GM12878 (cell line): ENCODE data around the gene TSBP1. TPM values are rescaled to one million over a fixed set of nuclear protein-coding genes. Genes with fewer than 3 reads are reported as not detected.

Source experiments
- BCL11A ChIP-seq: IDR thresholded peaks from 2 replicates; pipeline ENCODE4 v1.6.1; 2011; ENCODE audit warnings: low read depth, low read length
- BRCA1 ChIP-seq: IDR thresholded peaks from 2 replicates; pipeline ENCODE4 v1.6.1; 2011; ENCODE audit warnings: low read depth, low read length, improper control_type of control experiment
- CEBPB ChIP-seq, 2 experiments: fragments of 150-350 bp in 1 of 2; IDR thresholded peaks; 2 replicates each; pipeline ENCODE4 v1.6.1; 2012 to 2014; ENCODE audit warnings: low read depth in 2 of 2, low read length in 2 of 2, borderline replicate concordance in 1 of 2, inconsistent platforms in 1 of 2
- CREB1 ChIP-seq: IDR thresholded peaks from 2 replicates; pipeline ENCODE4 v1.6.1; 2012; ENCODE audit warnings: low read depth, mild to moderate bottlenecking, inconsistent platforms
- CREM ChIP-seq: IDR thresholded peaks from 2 replicates; pipeline ENCODE4 v1.6.1; 2014; ENCODE audit warnings: antibody characterized with exemption, low read depth
- ESRRA ChIP-seq: IDR thresholded peaks from 2 replicates; pipeline ENCODE4 v1.6.1; 2012; ENCODE audit warnings: mild to moderate bottlenecking, low read length, improper control_type of control experiment
- EZH2 ChIP-seq: IDR thresholded peaks from 2 replicates; pipeline ENCODE4 v1.6.1; 2012; ENCODE audit warnings: low read depth, mild to moderate bottlenecking, control low read depth, inconsistent platforms, low read length, borderline replicate concordance; ENCODE audit not compliant: control insufficient read depth
- FOXK2 ChIP-seq: fragments of 450-650 bp; IDR thresholded peaks from 2 replicates; pipeline ENCODE4 v1.6.1; 2017; ENCODE audit warnings: mild to moderate bottlenecking, moderate library complexity
- HCFC1 ChIP-seq: fragments of 150-350 bp; IDR thresholded peaks from 2 replicates; pipeline ENCODE4 v1.6.1; 2014; ENCODE audit warnings: low read length
- IRF3 ChIP-seq: fragments of 450-650 bp; IDR thresholded peaks from 2 replicates; pipeline ENCODE4 v1.6.1; 2014; ENCODE audit warnings: mild to moderate bottlenecking
- IRF4 ChIP-seq: IDR thresholded peaks from 2 replicates; pipeline ENCODE4 v1.6.1; 2011; ENCODE audit warnings: low read depth, low read length
- LARP7 ChIP-seq: fragments of 450-650 bp; IDR thresholded peaks from 2 replicates; pipeline ENCODE4 v1.6.1; 2017; ENCODE audit warnings: mild to moderate bottlenecking
- MYB ChIP-seq: fragments of 150-350 bp; IDR thresholded peaks from 2 replicates; pipeline ENCODE4 v1.6.1; 2014; ENCODE audit warnings: mild to moderate bottlenecking, low read depth, low read length, borderline replicate concordance
- NFYB ChIP-seq: IDR thresholded peaks from 2 replicates; pipeline ENCODE4 v1.6.1; 2011; ENCODE audit warnings: low read depth, mild to moderate bottlenecking, low read length, improper control_type of control experiment, moderate library complexity; ENCODE audit not compliant: insufficient read depth
- RAD51 ChIP-seq: fragments of 450-650 bp; IDR thresholded peaks from 2 replicates; pipeline ENCODE4 v1.6.1; 2016; ENCODE audit warnings: moderate library complexity, mild to moderate bottlenecking, inconsistent platforms
- RUNX3 ChIP-seq: IDR thresholded peaks from 2 replicates; pipeline ENCODE4 v1.6.1; 2012; ENCODE audit warnings: low read length, inconsistent platforms
- SMARCA5 ChIP-seq: fragments of 450-650 bp; IDR thresholded peaks from 2 replicates; pipeline ENCODE4 v1.6.1; 2017; ENCODE audit warnings: mild to moderate bottlenecking
- SMC3 ChIP-seq: IDR thresholded peaks from 2 replicates; pipeline ENCODE4 v1.6.1; 2011; ENCODE audit warnings: low read length, improper control_type of control experiment, borderline replicate concordance
- SREBF1 ChIP-seq: IDR thresholded peaks from 2 replicates; pipeline ENCODE4 v1.6.1; 2012; ENCODE audit warnings: mild to moderate bottlenecking, low read length
- SUPT20H ChIP-seq: IDR thresholded peaks from 2 replicates; pipeline ENCODE4 v1.6.1; 2011; ENCODE audit warnings: low read depth, mild to moderate bottlenecking, low read length, moderate library complexity, borderline replicate concordance; ENCODE audit not compliant: control insufficient read depth
- SUZ12 ChIP-seq: fragments of 200-600 bp; sonication (generic); IDR thresholded peaks from one replicate; pipeline ENCODE4 v1.6.1; 2018; ENCODE audit warnings: antibody characterized with exemption, mild to moderate bottlenecking; ENCODE audit not compliant: unreplicated experiment
- YBX1 ChIP-seq: fragments of 450-650 bp; IDR thresholded peaks from 2 replicates; pipeline ENCODE4 v1.6.1; 2016; ENCODE audit warnings: antibody characterized with exemption
- ZBED1 ChIP-seq: IDR thresholded peaks from 2 replicates; pipeline ENCODE4 v1.6.1; 2016; ENCODE audit warnings: borderline replicate concordance
- ZNF622 ChIP-seq: fragments of 450-650 bp; IDR thresholded peaks from 2 replicates; pipeline ENCODE4 v1.6.1; 2017; ENCODE audit warnings: mild to moderate bottlenecking, inconsistent platforms
- polyA plus RNA-seq, 11 experiments: library from polyadenylated mRNA; depleted of rRNA in 4 of 11; unstranded in 6 of 11; stranded (reverse) in 5 of 11; fragments of >200 nt; fragmentation: Nextera tagmentation in 4 of 11; fragmentation: Illumina TruSeq in 1 of 11; extraction: Ambion mirVana in 4 of 11; extraction: Trizol in 1 of 11; gene quantifications; 1 replicate in 1 of 11; 2 replicates in 10 of 11; pipeline versions ENCODE4 v1.2.1 to v1.2.3, GENCODE V29; 2011 to 2016; ENCODE audit warnings: inconsistent platforms in 2 of 11, missing spikeins in 2 of 11, low read depth in 1 of 11
- total RNA-seq, 4 experiments: library from RNA; depleted of rRNA in 3 of 4; stranded (reverse); fragments of >200 nt in 3 of 4; fragmentation: Illumina TruSeq in 1 of 4; extraction: Trizol in 1 of 4; gene quantifications; 2 replicates each; pipeline versions ENCODE4 v1.2.1 to v1.2.3, GENCODE V29; 2013 to 2021
- TF ChIP-seq, protein P1 (sequence below): fragments of 450-650 bp; formaldehyde crosslinking; IDR thresholded peaks from 2 replicates; pipeline ENCODE4 v1.5.0; 2022; ENCODE audit warnings: mild to moderate bottlenecking, missing genetic modification characterization
- TF ChIP-seq, protein P2 (sequence below): fragments of 150-350 bp; IDR thresholded peaks from 2 replicates; pipeline ENCODE4 v1.6.1; 2016; ENCODE audit warnings: low read depth, low read length

Gene TSBP1
- total and polyA plus RNA-seq, 10 of the 15 experiments (the other 5 are each of a cell fraction or from before 2014, with no cell fraction given) = not detected

DNA sequence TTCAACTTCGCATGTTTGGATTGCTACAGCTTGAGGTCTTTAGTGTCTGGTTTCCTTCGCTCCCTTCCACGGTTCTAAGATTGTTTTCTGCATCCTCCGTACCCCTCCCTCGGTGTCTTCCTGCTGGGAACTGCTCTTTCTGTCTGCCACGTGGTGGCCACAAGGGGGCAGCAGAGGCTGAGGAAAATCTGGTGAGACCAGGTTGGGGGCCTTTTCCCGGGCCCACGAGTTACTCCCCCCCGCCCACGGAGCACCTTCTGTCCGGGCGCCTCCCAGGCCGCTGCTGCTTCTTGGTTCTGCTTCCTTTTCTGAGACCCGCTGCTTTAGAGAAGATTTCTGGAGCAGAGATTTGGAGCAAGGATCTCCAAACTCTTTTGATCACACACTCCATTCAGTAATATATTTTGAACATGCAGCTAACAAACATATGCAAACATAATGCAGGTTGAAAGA lies 126.7 kb downstream of the TSBP1 start (continued):
- TF ChIP-seq, protein P1, sequence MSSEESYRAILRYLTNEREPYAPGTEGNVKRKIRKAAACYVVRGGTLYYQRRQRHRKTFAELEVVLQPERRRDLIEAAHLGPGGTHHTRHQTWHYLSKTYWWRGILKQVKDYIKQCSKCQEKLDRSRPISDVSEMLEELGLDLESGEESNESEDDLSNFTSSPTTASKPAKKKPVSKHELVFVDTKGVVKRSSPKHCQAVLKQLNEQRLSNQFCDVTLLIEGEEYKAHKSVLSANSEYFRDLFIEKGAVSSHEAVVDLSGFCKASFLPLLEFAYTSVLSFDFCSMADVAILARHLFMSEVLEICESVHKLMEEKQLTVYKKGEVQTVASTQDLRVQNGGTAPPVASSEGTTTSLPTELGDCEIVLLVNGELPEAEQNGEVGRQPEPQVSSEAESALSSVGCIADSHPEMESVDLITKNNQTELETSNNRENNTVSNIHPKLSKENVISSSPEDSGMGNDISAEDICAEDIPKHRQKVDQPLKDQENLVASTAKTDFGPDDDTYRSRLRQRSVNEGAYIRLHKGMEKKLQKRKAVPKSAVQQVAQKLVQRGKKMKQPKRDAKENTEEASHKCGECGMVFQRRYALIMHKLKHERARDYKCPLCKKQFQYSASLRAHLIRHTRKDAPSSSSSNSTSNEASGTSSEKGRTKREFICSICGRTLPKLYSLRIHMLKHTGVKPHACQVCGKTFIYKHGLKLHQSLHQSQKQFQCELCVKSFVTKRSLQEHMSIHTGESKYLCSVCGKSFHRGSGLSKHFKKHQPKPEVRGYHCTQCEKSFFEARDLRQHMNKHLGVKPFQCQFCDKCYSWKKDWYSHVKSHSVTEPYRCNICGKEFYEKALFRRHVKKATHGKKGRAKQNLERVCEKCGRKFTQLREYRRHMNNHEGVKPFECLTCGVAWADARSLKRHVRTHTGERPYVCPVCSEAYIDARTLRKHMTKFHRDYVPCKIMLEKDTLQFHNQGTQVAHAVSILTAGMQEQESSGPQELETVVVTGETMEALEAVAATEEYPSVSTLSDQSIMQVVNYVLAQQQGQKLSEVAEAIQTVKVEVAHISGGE (CRISPR knock-in tag) = no peak
- TF ChIP-seq EZH2 = no peak
- TF ChIP-seq ESRRA = no peak
- no peak for TF ChIP-seq HCFC1
- no peak for TF ChIP-seq CREB1
- TF ChIP-seq SMC3 = peak; percentile 78; the same call in 1 of the 2 replicates
- no peak for TF ChIP-seq BCL11A
- TF ChIP-seq RAD51 = no peak
- TF ChIP-seq ZNF622 = no peak
- TF ChIP-seq IRF4 = 0 out of 2 replicates have a peak, but pooled peaks have one; percentile 24
- 0 out of 2 replicates have a peak, but pooled peaks have one; percentile 22 for TF ChIP-seq RUNX3
- TF ChIP-seq NFYB = no peak
- TF ChIP-seq ZBED1 = no peak
- TF ChIP-seq SUPT20H = no peak
- no peak for TF ChIP-seq SUZ12
- TF ChIP-seq SREBF1 = no peak
- peak; percentile 52; the same call in 1 of the 2 replicates for TF ChIP-seq CREM
- no peak for TF ChIP-seq YBX1
- TF ChIP-seq SMARCA5 = no peak
- TF ChIP-seq MYB = no peak
- no peak for TF ChIP-seq BRCA1
- TF ChIP-seq IRF3 = no peak
- TF ChIP-seq CEBPB (IDR thresholded peaks at IDR 0.05; ENCODE audit: borderline replicate concordance in 1 of 2, low read depth in 2 of 2, low read length in 2 of 2) = no peak
- TF ChIP-seq LARP7 = no peak
- no peak for TF ChIP-seq FOXK2
- TF ChIP-seq, protein P2, sequence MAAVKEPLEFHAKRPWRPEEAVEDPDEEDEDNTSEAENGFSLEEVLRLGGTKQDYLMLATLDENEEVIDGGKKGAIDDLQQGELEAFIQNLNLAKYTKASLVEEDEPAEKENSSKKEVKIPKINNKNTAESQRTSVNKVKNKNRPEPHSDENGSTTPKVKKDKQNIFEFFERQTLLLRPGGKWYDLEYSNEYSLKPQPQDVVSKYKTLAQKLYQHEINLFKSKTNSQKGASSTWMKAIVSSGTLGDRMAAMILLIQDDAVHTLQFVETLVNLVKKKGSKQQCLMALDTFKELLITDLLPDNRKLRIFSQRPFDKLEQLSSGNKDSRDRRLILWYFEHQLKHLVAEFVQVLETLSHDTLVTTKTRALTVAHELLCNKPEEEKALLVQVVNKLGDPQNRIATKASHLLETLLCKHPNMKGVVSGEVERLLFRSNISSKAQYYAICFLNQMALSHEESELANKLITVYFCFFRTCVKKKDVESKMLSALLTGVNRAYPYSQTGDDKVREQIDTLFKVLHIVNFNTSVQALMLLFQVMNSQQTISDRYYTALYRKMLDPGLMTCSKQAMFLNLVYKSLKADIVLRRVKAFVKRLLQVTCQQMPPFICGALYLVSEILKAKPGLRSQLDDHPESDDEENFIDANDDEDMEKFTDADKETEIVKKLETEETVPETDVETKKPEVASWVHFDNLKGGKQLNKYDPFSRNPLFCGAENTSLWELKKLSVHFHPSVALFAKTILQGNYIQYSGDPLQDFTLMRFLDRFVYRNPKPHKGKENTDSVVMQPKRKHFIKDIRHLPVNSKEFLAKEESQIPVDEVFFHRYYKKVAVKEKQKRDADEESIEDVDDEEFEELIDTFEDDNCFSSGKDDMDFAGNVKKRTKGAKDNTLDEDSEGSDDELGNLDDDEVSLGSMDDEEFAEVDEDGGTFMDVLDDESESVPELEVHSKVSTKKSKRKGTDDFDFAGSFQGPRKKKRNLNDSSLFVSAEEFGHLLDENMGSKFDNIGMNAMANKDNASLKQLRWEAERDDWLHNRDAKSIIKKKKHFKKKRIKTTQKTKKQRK = no peak
